HG03196 (cell line): ENCODE measurements around the gene NRXN3.
"Not testable (repeated sequence)": the region's sequence is repeated elsewhere in the genome, so short reads cannot be mapped to it uniquely, and the experiment has no call there.

Experiments used
- ATAC-seq: cut with Tn5 transposase; IDR thresholded peaks from one replicate; pipeline ENCODE4 v1.9.1; 2021; ENCODE audit not compliant: unreplicated experiment

The NRXN3 gene

DNA sequence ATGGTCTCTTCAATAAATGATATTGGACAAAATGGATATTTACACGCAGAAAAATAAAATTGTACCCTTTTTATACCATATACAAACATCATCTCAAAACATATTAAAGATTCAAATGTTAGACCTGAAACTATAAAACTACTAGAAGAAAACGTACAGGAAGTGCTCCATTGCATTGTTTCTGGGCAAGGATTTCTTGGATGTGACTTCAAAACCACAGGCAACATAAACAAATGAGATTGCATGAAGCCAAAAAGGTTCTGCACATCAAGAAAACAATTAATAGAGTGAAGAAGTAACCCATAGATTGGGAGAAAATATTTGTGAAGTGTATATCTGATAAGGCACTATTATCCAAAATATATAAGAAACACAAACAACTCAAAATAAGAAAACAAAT is 812.4 kb downstream of the NRXN3 start:
- ATAC-seq = no peak

DNA sequence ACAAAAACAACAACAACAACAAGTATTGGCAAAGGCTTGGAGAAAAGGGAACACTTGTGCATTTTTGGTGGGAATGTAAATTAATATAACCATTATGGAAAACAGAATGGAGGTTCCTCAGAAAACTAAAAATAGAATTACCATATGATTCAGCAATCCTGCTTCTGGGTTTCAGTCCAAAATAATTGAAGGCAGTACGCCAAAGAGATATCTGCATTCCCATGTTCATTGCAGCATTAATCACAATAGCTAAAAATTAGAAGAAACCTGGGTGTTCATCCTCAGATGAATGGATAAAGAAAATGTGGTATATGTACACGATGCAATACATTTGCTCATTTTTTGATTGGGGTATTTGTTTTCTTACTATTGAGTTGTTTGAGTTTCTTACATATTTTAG is 813.0 kb downstream of the NRXN3 start:
- no peak for ATAC-seq

DNA sequence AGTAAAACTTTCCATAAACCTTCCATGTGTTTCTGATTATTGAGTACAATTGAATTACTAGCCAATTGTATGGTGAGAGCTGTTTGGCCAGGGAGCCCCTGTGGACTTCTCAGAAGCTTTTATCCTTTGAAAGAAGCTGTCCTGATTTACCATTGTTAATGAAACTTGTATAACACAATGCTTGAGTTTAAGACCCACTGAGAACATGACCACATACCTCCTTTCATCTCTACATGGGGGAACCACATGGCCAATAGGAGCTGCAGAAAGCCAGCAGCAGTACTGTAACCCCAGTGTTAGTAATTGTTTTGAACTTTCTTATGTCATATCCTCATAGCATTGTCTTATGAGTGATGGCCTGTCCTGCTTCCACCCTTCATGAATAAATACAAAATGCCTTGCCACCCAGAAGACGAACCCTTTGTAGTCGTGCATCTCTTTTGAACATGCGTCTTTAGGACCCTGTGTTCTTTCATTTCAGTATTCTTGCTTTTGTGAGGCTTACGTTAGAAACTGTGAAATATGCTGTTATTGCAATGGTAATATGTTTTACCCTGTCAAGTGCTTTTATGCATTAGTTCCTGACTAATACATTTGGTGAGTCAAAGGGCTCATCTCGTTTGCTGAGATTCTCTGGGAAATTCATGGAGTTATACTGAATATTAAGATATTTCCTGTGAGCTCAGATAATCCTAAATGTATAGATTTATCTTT is 815.7 kb downstream of the NRXN3 start:
- ATAC-seq = no peak

DNA sequence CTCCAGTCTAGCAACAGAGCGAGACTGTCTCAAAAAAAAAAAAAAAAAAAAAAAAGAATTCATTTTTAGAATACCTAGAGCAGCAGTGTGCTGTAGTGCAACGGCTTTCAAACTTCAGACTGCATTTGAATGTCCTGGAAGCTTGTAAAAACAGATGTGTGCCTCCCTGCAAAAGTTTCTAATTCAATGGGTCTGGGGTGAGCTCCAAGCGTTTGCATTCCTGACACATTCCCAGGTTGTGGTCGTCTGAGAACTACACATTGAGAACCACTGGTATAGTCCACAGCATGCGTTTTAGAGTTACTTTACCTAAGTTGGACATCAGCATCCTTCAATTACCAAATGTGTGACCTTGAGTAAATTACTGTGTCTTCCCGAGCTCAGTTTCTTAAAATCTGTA is 816.8 kb downstream of the NRXN3 start:
- ATAC-seq = no peak

DNA sequence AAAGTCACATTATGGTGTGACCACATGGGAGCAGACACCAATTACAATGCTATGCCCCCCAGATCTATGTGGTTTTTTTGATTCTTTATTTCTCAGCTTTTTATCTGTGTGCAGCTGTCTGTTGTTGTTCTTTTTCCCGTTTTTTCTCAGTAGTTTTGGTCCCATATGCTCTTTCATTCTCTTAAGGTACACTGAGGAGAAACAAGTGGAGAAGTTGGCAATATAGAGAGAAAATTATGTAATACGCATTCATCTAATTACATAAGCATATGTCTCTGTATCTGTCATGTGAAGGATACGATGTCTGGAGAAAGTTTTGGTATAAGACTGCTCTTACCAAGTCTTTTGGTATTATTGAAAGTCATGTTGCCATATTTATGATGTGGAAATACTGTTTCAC is 819.0 kb downstream of the NRXN3 start:
- ATAC-seq = no peak

DNA sequence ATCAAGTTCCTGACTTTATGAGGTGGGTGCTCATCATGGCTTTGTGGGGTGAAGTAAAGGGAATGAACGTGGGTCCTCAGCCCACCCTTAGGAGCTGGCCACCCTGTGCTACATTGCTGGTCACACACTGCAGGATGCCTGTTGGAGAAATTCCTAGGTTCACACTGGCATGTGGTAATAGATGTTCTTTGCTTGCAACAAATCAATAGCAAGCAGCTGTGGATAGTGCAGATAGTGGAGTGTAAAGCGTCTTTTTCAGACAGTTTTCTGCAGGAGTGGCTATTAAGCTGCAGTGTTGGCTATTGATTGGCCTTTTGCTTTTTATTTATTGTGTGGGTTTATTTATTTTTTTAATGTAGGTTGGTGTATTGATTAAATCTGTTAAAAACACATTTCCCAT is 822.7 kb downstream of the NRXN3 start:
- ATAC-seq = no peak

DNA sequence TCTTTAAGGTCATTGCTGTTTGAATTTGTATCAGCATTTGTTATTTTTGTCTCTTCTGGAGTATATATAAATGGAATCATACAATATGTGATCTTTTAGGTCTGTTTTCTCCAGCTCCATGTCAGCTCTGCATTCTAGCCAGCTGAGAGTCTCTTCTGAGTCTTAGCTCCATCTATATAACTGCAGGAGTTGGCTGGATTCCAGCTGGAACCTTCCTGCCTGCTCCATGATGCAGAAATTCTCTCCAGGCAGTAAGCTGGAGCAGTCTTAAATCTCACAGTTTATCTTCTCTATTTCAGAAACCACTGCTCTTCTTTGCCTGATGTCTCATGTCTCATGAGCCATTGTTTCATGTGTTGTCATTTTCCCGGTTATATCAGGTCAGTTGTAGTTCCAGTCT is 827.6 kb downstream of the NRXN3 start:
- no peak for ATAC-seq

DNA sequence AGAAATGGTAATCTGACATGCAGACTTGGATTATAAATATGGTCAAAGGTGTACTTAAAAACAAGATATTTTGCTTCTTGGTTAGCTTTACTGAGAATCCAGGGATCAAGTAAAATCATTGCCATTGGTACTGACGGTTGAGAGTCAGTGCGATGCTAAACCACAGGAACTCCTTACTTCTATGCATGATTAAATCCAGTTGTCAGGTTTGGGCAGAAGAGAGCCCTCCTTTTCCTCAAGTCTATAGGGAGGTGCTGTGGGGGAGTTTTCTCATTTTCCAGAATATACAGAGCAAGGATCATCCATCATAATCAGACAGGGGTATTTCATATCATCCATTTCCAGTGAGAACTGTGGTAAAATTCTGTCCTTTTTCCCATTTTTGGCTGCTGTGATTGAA is 839.1 kb downstream of the NRXN3 start:
- ATAC-seq = no peak

DNA sequence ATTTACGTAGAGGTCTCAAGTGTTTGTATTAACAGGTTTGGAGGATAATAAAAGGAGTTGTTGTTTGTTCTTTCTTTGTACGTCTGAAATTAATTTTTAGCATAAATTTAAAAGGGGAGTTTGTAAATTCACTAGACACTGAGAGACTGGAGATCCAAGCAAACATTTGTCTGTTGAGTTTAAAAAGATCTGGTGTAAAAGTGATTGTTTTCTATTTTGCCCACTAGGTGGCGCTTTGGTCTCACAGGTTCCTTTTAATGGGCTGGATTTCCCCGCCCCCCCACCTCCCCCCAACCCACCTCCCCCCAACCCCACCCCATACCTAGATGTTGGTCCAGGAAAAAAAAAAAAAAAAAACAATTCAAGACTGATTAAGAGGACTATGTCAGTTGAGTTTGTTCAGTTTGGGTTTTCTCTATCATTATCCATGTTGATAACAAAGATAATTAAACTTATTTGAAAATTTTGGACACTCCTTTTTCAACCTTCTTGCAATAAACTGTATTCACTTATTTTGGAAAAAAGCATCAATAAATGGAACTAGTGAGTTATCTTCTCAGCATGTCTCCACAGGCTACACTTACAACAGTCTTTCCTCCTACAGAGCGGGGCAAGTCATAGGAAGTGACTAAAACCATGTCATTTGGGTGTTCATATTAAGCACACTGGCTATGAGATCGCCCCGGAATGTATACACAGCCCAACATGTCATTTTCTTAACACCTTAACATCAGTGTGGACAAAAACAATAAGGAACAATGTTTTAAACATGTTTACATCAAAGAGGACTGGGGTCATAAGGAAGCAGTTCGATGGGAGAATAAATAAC is 841.1 kb downstream of the NRXN3 start:
- no peak for ATAC-seq

DNA sequence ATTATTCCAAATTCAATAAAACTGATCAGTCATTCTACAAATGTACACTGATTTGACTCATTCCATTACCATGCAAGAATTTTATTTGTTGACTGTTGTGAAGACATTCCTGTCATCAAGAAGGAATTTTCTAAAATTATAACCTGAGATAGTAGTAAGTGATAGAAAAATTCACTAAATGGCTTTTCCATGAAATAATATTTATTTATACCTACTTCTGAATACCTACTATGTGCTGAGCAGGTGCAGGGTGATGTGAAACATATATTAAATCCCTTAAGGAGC is 841.7 kb downstream of the NRXN3 start:
- ATAC-seq = no peak

DNA sequence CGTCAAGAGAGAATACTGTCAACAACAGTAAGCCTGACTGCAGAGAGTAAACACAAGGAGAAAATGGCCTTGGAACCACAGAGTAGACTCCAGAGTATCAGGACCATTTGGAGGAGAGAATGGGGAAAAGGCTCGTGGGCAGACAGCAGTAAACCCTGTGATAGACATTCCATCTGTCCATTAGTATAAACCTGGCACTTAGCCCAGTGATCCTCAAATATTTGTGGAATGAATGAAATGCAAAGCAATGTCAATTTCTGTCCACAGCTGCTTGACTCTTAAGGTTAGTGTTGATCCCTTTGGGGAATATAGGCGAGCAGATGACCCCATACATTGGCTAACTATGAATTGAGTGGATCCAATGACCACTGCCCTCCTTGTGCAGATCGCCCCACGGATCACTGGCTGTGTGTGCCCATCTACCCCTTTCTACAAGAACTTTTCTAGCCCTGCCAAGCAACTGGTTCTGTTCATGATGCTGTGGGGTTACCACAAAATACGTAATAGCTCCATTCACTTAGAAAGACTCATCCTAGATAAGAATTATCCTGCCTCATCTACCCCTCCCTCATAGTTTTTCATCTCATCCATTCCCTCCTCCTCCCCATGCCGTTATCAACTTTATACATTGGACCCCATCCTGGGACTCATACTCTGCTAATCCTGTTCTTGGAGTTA is 846.8 kb downstream of the NRXN3 start:
- no peak for ATAC-seq

DNA sequence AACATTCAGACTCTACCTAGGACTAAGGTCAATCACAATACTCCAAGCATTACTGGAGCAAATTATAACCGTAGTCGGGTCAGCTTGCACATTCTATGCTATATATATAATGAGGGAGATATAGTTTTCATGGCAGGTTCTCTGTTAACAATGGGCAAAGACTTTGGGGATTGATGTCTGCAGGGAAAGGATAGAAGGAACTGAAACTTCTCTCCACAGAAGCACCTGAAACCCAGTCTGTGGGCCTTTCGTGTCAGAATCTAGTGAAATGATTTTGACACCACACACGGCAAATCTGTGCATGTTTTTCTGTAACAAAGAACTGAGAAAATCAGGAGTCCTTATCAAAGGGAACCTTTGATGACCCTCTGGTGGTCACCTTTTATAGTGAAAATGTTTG is 847.4 kb downstream of the NRXN3 start:
- no peak for ATAC-seq

DNA sequence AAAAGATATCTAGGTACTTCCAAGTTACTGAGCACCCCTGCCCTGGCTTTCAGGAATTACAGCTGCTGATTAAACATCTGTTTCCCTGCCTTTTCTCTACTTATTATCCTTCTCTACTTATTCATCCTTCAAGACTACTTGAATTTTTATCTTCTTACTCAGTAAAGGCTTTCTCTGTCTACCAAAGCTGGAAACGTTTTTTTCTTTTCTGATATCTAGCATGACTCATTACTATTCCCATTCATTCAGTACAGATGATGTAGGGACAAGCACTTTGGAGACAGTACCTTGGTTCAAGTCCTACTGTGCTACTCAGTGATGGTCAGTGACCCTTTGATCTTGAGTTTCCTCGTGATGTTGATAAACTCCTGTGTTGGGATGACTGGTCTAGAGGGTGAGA is 848.7 kb downstream of the NRXN3 start:
- no peak for ATAC-seq

DNA sequence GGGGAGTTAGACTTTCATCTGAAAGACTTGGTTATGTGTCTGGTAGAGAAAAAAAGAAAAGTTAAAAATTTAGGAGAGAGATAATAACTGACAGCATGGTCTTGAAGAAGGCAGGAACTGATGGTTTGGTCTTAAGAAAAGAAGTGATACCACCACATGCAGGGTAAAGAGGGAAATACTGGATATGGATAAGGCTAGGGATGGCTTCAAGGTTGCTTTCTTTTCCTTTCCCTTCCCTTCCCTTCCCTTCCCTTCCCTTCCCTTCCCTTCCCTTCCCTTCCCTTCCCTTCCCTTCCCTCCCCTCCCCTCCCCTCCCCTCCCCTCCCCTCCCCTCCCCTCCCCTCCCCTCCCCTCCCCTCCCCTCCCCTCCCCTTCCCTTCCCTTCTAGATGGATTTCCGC is 849.7 kb downstream of the NRXN3 start:
- not testable (repeated sequence) for ATAC-seq

DNA sequence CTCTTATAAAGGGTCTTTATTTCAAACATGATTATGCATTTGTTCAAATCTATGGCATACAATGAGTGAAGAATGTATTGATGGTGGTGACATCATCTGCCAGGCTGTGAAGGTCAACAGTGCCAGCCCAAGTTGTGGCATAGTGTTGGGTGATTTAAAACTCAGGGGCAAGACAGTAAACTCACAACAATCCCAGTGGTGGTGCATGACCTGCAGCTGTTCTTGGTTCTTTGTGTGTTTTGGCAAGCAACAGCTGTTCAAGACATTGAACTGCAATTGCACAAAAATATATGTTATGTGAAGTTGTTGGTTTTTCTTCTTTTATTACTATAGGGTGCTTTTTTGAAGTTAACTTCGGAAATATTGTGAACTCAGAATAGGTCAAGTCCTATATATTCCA is 851.6 kb downstream of the NRXN3 start:
- no peak for ATAC-seq

DNA sequence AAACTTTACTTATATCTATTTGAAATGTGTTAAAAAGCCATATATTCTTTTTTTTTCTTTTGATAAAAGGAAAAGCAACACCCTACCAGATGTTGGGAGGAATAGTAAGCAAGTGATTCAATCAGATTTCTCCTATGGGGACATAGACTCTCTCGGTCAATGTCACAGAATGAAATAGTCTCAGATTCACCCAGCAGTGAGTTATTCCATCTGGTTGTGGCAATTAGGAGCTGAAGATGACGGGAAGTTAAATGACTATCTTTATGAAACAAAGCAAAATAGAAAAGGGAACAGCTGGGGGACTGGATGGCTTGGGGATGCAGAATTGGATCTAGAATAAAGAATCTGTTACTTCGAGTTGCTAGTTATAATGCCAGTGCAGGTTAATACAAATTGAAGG is 857.0 kb downstream of the NRXN3 start:
- ATAC-seq = no peak

DNA sequence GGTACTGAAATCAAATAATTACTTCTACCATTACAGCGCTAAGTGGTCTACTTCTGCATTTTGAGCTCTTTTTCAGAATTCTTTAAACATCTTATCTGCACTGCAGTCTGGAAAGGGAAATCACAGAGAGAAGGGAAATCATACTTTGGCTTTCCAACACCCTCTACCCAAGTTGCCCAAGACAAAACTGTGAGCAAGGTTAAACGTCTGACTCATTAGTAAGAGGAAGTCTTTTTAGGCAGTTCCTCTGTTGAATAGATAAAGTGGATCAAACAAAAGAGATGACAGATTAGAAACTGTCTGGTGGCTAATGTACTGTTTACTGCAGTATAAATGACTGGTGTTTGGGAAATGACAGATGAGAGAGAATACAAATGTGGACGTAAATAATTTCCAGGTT is 858.1 kb downstream of the NRXN3 start:
- no peak for ATAC-seq

DNA sequence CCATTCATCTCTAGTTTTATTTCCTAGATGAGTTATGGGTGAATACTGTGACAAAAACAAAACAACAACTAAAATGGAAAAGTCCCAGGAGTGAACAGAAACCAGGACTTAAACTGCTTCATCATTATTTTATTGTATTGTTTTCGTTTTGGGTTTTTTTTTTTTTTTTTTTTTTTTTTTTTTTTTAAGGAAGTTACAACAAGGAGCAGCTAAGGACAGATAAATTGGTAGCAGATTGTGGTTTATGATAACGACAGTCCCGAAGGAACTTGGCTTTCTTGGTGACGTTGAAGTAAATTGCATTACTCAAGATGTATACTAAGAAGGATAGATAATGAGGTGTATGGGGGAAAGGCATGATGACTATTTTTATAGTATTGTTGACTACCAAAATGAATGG is 866.3 kb downstream of the NRXN3 start:
- ATAC-seq = no peak

DNA sequence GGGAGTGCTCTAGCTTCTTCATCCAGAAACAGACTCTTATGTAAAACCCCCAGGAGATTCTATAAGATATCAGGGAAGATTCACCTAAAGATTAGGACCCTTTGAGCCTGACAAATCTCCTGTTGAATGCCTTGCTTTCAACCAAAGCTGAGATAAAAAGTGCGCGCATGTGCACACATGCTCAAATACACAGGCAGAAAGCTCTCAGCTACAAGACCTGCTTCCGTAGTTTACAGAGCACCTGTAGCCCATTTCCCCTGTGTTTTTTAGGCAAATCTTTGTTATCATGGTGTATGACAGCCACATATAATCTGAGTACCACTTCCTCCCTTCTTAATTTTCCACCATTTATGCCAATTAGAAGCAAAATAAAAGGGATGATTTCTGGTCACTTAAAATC is 866.9 kb downstream of the NRXN3 start:
- no peak for ATAC-seq

DNA sequence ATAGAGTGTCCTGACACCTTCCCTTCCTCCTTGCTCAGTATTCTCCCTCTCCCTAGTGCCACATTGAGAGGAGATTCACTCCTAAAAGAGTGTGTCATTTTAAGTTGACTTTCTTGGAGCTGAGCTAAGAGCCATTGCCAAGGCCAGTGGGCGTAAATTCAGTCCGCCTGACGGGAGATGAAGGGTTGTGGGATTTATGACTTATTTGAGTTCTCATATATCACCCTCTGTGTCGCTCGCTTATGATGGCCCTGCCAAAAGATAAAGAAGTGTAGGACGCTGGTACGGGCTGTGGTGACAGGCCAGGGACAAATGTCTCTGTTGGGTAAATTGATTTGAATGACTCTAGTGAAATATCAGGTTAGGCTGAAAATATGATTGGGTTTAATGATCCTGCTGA is 867.4 kb downstream of the NRXN3 start:
- ATAC-seq = no peak

DNA sequence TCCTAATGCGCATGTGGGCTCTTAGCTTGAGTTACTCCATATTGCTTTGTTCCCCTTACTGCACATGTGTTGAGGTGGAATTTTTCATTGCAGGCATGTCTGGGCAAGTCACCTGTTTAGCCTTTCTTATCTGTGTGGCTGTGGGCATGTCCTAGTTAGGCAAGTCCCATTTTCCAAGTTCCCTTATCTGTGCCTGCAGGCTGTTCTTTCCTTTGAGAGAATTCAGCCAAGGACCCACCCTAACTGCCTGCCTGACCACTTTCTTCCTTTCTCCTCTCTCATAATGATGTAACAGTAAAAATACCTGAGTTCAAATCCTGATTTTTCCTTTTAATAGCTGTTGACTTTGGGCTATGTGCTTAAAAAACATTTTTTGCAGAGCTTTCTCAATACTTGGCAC is 870.6 kb downstream of the NRXN3 start:
- ATAC-seq = no peak

DNA sequence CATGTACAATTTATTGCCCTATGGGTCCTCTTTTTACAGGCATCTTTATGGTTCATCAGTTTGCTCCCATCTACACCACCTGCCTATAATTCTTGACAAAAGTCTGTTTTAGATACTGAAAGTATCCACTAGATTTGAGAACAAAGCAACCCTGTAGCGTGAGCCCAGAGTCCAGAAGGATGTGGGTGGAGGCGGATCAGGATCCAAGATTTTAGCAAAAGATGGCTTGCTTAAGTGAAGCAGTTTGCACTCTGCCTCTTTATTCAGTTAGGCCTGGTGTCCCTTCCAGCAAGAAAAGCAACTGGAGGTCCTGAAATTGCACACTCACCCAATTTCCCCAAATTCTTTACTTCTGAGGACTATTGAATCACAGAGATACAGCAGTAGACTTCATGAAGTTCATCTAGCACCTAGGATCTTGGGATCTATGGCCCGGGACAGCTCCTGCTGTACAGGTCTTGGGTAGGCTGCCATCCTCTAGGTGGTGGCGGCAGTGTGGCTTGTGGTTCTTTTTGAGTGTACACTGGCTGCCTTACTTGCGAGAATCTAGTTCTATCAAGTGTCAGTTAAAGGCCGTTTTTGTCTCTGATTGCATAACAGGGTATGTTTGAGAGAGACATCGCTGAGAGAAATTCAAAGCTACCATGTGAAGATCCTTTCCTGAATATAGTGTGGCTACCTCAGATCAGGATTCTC is 873.2 kb downstream of the NRXN3 start:
- ATAC-seq = no peak
